Keratinocyte (primary cell): ENCODE results near the gene TAF1C.

Experiments used
- EZH2 ChIP-seq: IDR thresholded peaks from one replicate; pipeline ENCODE4 v1.6.1; 2012; ENCODE audit warnings: inconsistent platforms, mild to moderate bottlenecking, low read length, moderate library complexity
- TF ChIP-seq, protein P1 (sequence below), 3 experiments: IDR thresholded peaks in 1 of 3; conservative IDR thresholded peaks in 1 of 3; optimal IDR thresholded peaks in 1 of 3; 2 replicates in 2 of 3; 3 replicates in 1 of 3; pipeline versions ENCODE3 to v1.5.1; 2011; ENCODE audit warnings: low read length in 3 of 3, mild to moderate bottlenecking in 3 of 3, moderate library complexity in 2 of 3, control low read depth in 1 of 3, inconsistent platforms in 1 of 3; ENCODE audit not compliant: insufficient read depth in 2 of 3; ENCODE audit errors: extremely low read depth in 1 of 3

DNA sequence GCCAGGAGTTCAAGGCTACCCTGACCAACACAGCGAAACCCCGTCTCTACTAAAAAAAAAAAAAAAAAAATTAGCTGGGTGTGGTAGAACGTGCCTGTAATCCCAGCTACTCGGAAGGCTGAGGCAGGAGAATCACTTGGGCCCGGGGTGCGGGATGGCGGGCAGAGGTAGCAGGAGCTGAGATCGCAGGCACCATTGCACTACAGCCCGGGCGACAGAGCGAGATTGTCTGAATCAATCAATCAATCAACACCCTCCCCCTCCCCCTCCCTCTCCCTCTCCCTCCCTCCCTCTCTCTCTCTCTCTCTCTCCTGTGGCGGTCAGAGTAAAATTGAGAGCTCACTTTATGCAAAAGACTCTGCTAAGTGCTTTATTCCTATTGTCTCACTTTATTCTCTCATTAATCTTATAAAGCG lies 43.1 kb downstream of the TAF1C start:
- TF ChIP-seq, protein P1, sequence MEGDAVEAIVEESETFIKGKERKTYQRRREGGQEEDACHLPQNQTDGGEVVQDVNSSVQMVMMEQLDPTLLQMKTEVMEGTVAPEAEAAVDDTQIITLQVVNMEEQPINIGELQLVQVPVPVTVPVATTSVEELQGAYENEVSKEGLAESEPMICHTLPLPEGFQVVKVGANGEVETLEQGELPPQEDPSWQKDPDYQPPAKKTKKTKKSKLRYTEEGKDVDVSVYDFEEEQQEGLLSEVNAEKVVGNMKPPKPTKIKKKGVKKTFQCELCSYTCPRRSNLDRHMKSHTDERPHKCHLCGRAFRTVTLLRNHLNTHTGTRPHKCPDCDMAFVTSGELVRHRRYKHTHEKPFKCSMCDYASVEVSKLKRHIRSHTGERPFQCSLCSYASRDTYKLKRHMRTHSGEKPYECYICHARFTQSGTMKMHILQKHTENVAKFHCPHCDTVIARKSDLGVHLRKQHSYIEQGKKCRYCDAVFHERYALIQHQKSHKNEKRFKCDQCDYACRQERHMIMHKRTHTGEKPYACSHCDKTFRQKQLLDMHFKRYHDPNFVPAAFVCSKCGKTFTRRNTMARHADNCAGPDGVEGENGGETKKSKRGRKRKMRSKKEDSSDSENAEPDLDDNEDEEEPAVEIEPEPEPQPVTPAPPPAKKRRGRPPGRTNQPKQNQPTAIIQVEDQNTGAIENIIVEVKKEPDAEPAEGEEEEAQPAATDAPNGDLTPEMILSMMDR (optimal IDR thresholded peaks at IDR 0.05 in 1 of 3, IDR thresholded peaks at IDR 0.05 in 1 of 3, conservative IDR thresholded peaks at IDR 0.05 in 1 of 3; ENCODE audit: extremely low read depth in 1 of 3, insufficient read depth in 2 of 3, low read length in 3 of 3): no peak
- TF ChIP-seq EZH2: no peak
